Aorta (tissue), 5 donors: ENCODE measurements around the gene NRP2. TPM values are rescaled to one million over a fixed set of nuclear protein-coding genes. Genes with fewer than 3 reads are reported as not detected.
A peak's percentile ranks its signal among the peaks of the same experiment; 100 is the strongest.

Experiments
- ATAC-seq: fragments of 200-7000 bp; cut with Tn5 transposase; one replicate; pipeline ENCODE4 v1.9.1; 2022; ENCODE audit warnings: moderate library complexity; ENCODE audit not compliant: low FRiP score
- DNase-seq, 2 donors: peaks; one replicate each; pipeline ENCODE4 v3.0.0-alpha.2; 2020
- H3K27ac ChIP-seq, 2 donors: one replicate each; pipeline ENCODE4 v1.5.1; 2013; ENCODE audit warnings: low read length in 2 of 2, mild to moderate bottlenecking in 2 of 2, moderate library complexity in 2 of 2, control low read depth in 1 of 2, inconsistent platforms in 1 of 2, low read depth in 1 of 2
- H3K27me3 ChIP-seq, 2 donors: one replicate each; pipeline ENCODE4 v1.6.1; 2013; ENCODE audit warnings: control low read depth in 1 of 2, low read length in 1 of 2, mild to moderate bottlenecking in 1 of 2, moderate library complexity in 1 of 2; ENCODE audit not compliant: insufficient read depth in 2 of 2, control insufficient read depth in 1 of 2
- H3K36me3 ChIP-seq, 2 donors: one replicate each; pipeline ENCODE4 v1.6.1; 2013; ENCODE audit warnings: control low read depth in 1 of 2, low read length in 1 of 2, mild to moderate bottlenecking in 1 of 2; ENCODE audit not compliant: insufficient read depth in 2 of 2, control insufficient read depth in 1 of 2
- H3K4me1 ChIP-seq, 2 donors: one replicate each; pipeline ENCODE4 v1.6.1; 2013; ENCODE audit warnings: low read length in 2 of 2, control low read depth in 1 of 2, mild to moderate bottlenecking in 1 of 2, moderate library complexity in 1 of 2; ENCODE audit not compliant: insufficient read depth in 2 of 2, control insufficient read depth in 1 of 2
- H3K4me3 ChIP-seq, 2 donors: one replicate each; pipeline ENCODE4 v1.5.1; 2013; ENCODE audit warnings: low read length in 2 of 2, control low read depth in 1 of 2, mild to moderate bottlenecking in 1 of 2
- H3K9me3 ChIP-seq: one replicate; pipeline ENCODE4 v1.6.1; 2013; ENCODE audit warnings: mild to moderate bottlenecking, low read length; ENCODE audit not compliant: control insufficient read depth
- WGBS, 2 donors: extraction: QIAGEN DNeasy Blood & Tissue Kit; methylation state at CpG; one replicate each; pipeline ENCODE4 v1.1.7; 2013; 5-methylcytosine and 5-hydroxymethylcytosine counted together
- intact Hi-C, 2 donors: fragments of 100-400 bp; cut with DNase I; formaldehyde crosslinking; loops; one replicate each; pipeline versions ENCODE4 v1.14.2 to v1.15.0; 2022
- polyA plus RNA-seq, 2 donors: library from polyadenylated mRNA; stranded (reverse); fragments of 200-250 nt; gene quantifications; one replicate each; pipeline ENCODE4 v1.2.3, GENCODE V29; 2013
- total RNA-seq, 2 donors: library from RNA; stranded (reverse); fragmentation: NEBNext Ultra II Directional; extraction: Animal tissue kit (Norgen Biotek cat#: 25700); gene quantifications; one replicate each; pipeline ENCODE4 v1.2.1, GENCODE V29; 2021
- donor health status: healthy with polysubstance abuse.
- donor health status: Bipolar disorder and iron deficiency.
- donor health status: DM: no; HTN: no; CAD: no.
- donor health status: DM: no; HTN: no; CAD: no.
- donor health status: DM: yes; HTN: yes; CAD: no.

The NRP2 gene
- total and polyA plus RNA-seq, 4 donors, result 13.6 to 67.3 (median 28.5) TPM

DNA sequence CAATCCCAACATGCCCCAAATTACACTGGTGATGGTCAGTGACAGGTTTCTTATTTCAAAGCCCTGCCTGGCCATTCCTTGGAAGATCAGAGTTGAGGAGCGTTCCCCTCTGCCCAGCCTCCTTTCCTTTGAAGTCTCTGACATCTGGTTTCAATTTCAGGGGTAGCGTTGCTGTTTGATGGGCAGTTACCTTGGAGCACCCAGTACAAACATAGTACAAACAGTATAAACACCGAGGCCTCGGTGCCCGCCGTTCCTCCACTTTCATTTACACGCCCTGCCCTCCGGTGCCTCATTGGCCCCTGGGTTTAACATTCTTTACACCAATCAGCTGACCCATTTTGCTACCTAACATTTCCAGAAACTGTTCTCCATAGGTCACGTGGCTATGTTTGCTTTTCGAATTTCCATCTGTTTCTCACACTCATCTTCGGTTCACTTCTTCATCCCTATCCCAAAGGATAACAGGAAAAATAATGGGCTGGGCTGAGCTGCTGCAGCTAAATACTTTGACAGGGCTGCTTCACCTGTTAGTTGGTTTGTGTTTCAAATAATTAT is 65.6 kb downstream of the NRP2 start:
- ATAC-seq (no peak), DNase-seq (no peak)
- H3K27me3 ChIP-seq, result no peaks in the 10 kb centered on the region
- no peaks in the 10 kb centered on the region for H3K9me3 ChIP-seq
- WGBS, 2 donors, result 92 to 94% methylated on average over 11 of the region's 11 CpGs
- H3K27ac ChIP-seq, result no peak overlapping the region
- intact Hi-C loops, result no loop called here
- H3K4me1 ChIP-seq, result no peaks in the 10 kb centered on the region
- H3K36me3 ChIP-seq, result peaks cover 0 to 1% of the 10 kb centered on the region in 2 donors
- no peak overlapping the region for H3K4me3 ChIP-seq

- intact Hi-C loops, result no loop called here
- DNase-seq (no peak), ATAC-seq (no peak)
- Histone ChIP-seq H3K27ac (no peak overlapping the region), H3K36me3 (peaks cover 0 to 1% of the 10 kb centered on the region in 2 donors), H3K27me3 (no peaks in the 10 kb centered on the region), H3K4me1 (no peaks in the 10 kb centered on the region), H3K9me3 (no peaks in the 10 kb centered on the region), H3K4me3 (no peak overlapping the region)
- WGBS, 2 donors, result 90 to 97% methylated on average over 2 of the region's 2 CpGs
These were observed 66.3 kb downstream of the NRP2 start for GRCh38 chr2:205748639-205749038.

- 96% methylated on average over 6 of the region's 6 CpGs for WGBS, 2 donors
- H3K4me1 ChIP-seq, result no peaks in the 10 kb centered on the region
- H3K27ac ChIP-seq, result no peak overlapping the region
- H3K4me3 ChIP-seq, result no peak overlapping the region
- DNase-seq (no peak), ATAC-seq (no peak)
- H3K9me3 ChIP-seq, result no peaks in the 10 kb centered on the region
- H3K27me3 ChIP-seq, result no peaks in the 10 kb centered on the region
- intact Hi-C loops, result no loop called here
- peaks cover 0 to 1% of the 10 kb centered on the region in 2 donors for H3K36me3 ChIP-seq
These were observed 66.8 kb downstream of the NRP2 start for GRCh38 chr2:205749078-205749477.

DNA sequence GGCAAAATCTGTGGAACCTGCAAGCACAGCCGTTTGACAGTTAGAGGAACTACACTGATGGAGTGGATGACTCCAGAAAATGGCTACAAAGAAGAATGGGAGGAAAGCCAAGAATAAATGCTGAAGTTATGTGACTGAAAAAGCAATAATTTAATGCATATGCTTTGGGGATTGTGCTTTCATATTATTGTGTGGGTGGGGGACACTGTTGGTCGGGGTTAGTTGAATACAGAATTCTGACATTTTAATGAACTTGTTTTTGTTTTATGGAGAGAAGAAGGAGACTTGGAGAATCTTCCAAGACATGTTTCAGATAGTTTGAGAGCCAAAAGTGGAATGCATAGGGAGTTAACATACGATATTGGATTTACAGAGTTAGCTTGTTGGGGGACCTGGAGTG is 68.5 kb downstream of the NRP2 start:
- Histone ChIP-seq H3K4me1 (peaks cover 0 to 4% of the 10 kb centered on the region in 2 donors), H3K27ac (no peak overlapping the region), H3K27me3 (no peaks in the 10 kb centered on the region), H3K36me3 (no peaks in the 10 kb centered on the region), H3K4me3 (no peak overlapping the region), H3K9me3 (no peaks in the 10 kb centered on the region)
- DNase-seq (no peak), ATAC-seq (no peak)
- intact Hi-C loops, result loop anchor here in 1 of 2 donors (5.0 kb wide), 1 partner anchor 33 kb away; no protein-coding TSS in a partner anchor
- 92 to 93% methylated on average over 3 of the region's 3 CpGs for WGBS, 2 donors

GRCh38 chr2:205751569-205752031 is 69.3 kb downstream of the NRP2 start:
- ATAC-seq (no peak), DNase-seq (no peak)
- peaks cover 7 to 10% of the 10 kb centered on the region in 2 donors for H3K4me1 ChIP-seq
- WGBS, 2 donors, result 49 to 56% methylated on average over 5 of the region's 5 CpGs
- no peaks in the 10 kb centered on the region for H3K36me3 ChIP-seq
- no peaks in the 10 kb centered on the region for H3K27me3 ChIP-seq
- H3K4me3 ChIP-seq, result no peak overlapping the region
- H3K27ac ChIP-seq, result peak overlapping the region in 1 of 2 donors; percentile 23
- no peaks in the 10 kb centered on the region for H3K9me3 ChIP-seq
- intact Hi-C loops, result loop anchor here in 1 of 2 donors (5.0 kb wide), 1 partner anchor 34 kb away; no protein-coding TSS in a partner anchor

DNA sequence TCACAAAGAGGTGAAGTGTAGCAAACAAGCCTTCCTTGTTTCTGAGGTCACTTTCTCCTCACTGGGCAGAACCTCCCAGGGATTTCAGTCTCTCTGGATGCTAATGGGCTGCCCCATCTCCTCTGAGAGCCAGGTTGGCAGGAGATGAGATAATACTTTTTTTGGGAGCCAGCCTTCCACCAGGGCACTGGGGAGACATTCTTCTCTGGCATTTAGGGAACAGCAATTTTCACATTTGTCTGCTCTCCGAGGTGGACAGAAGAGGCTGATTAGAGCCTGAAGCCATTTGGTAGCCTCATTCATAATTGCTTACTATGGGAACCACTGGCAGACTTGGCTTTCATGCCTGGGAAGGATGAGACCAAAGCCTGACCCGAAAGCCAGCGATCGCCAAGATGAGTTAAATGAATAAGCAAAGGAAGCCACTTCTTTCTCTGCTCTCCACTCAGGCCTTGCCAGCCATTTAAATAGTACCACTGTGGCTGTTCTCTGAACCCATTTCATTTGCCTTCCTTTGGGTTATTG is 70.1 kb downstream of the NRP2 start:
- Histone ChIP-seq H3K27me3 (no peaks in the 10 kb centered on the region), H3K36me3 (no peaks in the 10 kb centered on the region), H3K9me3 (no peaks in the 10 kb centered on the region), H3K4me3 (no peak overlapping the region), H3K27ac (peak overlapping the region in 1 of 2 donors; percentile 7), H3K4me1 (peaks cover 12 to 13% of the 10 kb centered on the region in 2 donors)
- DNase-seq (no peak), ATAC-seq (no peak)
- intact Hi-C loops, result loop anchor here in 1 of 2 donors (5.0 kb wide), 1 partner anchor 35 kb away; no protein-coding TSS in a partner anchor
- 88 to 91% methylated on average over 4 of the region's 4 CpGs for WGBS, 2 donors

DNA sequence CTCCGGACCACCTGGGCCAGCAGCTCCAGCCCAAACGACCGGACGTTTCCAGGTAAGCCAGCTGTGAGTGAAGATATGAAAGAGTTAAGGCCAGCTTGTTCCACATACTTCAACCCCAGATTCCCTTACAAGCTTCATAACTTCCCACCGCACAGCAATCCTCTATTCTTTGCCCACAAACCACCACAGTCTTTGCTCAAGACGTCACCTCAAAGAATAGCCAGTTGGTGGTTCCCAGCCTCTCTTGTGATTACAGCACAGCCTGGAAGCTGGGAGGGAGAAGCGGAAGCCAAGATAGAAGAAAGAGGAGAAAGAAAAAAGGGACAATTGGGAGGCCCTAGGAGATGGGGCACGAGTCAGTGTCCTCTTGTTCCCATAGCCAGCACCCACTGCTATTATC is 70.6 kb downstream of the NRP2 start:
- ATAC-seq (no peak), DNase-seq (no peak)
- Histone ChIP-seq H3K9me3 (no peaks in the 10 kb centered on the region), H3K4me1 (peaks cover 12 to 14% of the 10 kb centered on the region in 2 donors), H3K27ac (peak overlapping the region in 1 of 2 donors; percentile 42), H3K4me3 (no peak overlapping the region), H3K36me3 (no peaks in the 10 kb centered on the region), H3K27me3 (no peaks in the 10 kb centered on the region)
- intact Hi-C loops, result loop anchor here in 1 of 2 donors (5.0 kb wide), 1 partner anchor 36 kb away; no protein-coding TSS in a partner anchor
- 95 to 96% methylated on average over 8 of the region's 8 CpGs for WGBS, 2 donors

GRCh38 chr2:205754285-205754923 is 72.1 kb downstream of the NRP2 start:
- 76 to 79% methylated on average over 6 of the region's 6 CpGs for WGBS, 2 donors
- ATAC-seq, result no peak
- no peaks in the 10 kb centered on the region for H3K9me3 ChIP-seq

More at GRCh38 chr2:205754285-205754923, 72.1 kb downstream of the NRP2 start:
- Histone ChIP-seq H3K36me3 (no peaks in the 10 kb centered on the region), H3K27me3 (no peaks in the 10 kb centered on the region), H3K4me1 (peaks cover 18 to 19% of the 10 kb centered on the region in 2 donors), H3K4me3 (no peak overlapping the region), H3K27ac (peak overlapping the region; percentile 73 to 86)
- intact Hi-C loops, result loop anchor here in 1 of 2 donors (2.0 to 5.0 kb wide), 2 partner anchors 37 to 70 kb away; no protein-coding TSS in a partner anchor
- DNase-seq, result no peak
